Osteoblast (primary cell): ENCODE data around the gene PAX6. TPM values are rescaled to one million over a fixed set of nuclear protein-coding genes. Genes with fewer than 3 reads are reported as not detected.
A peak's percentile ranks its signal among the peaks of the same experiment; 100 is the strongest.

ENCODE experiments used
- DNase-seq: peaks from one replicate; pipeline ENCODE4 v3.0.0; 2011; ENCODE audit warnings: low spot score, mixed read lengths; ENCODE audit not compliant: insufficient read length; ENCODE audit errors: missing footprints
- H2AFZ ChIP-seq: 2 replicates; pipeline ENCODE4 v1.6.0; 2011; ENCODE audit warnings: mild to moderate bottlenecking, low read length
- H3K27ac ChIP-seq: 2 replicates; pipeline ENCODE4 v1.5.1; 2011; ENCODE audit warnings: mild to moderate bottlenecking, low read depth, low read length, moderate library complexity
- H3K27me3 ChIP-seq: 2 replicates; pipeline ENCODE4 v1.6.0; 2012; ENCODE audit warnings: mild to moderate bottlenecking, control low read depth, inconsistent platforms, low read length, moderate library complexity; ENCODE audit not compliant: insufficient read depth
- H3K36me3 ChIP-seq: 2 replicates; pipeline ENCODE4 v1.5.1; 2011; ENCODE audit warnings: mild to moderate bottlenecking, low read length, control low read depth, moderate library complexity; ENCODE audit not compliant: insufficient read depth
- H3K4me1 ChIP-seq: 2 replicates; pipeline ENCODE4 v1.5.1; 2011; ENCODE audit warnings: mild to moderate bottlenecking, low read length, control low read depth, moderate library complexity; ENCODE audit not compliant: insufficient read depth
- H3K4me2 ChIP-seq: 2 replicates; pipeline ENCODE4 v1.6.0; 2011; ENCODE audit warnings: mild to moderate bottlenecking, low read length; ENCODE audit not compliant: insufficient read depth
- H3K4me3 ChIP-seq: fragments of 200-600 bp; sonication (generic); 3 replicates; pipeline ENCODE4 v1.5.1; 2012; ENCODE audit warnings: mild to moderate bottlenecking, low read length, inconsistent platforms; ENCODE audit not compliant: insufficient read depth
- H3K79me2 ChIP-seq: 2 replicates; pipeline ENCODE4 v1.6.0; 2012; ENCODE audit warnings: mild to moderate bottlenecking, low read length, control low read depth, inconsistent platforms; ENCODE audit not compliant: insufficient read depth
- H3K9me3 ChIP-seq: 2 replicates; pipeline ENCODE4 v1.5.1; 2011; ENCODE audit warnings: low read depth, low read length, control low read depth
- H4K20me1 ChIP-seq: 2 replicates; pipeline ENCODE4 v1.6.0; 2012; ENCODE audit warnings: mild to moderate bottlenecking, low read length, control low read depth; ENCODE audit not compliant: insufficient read depth
- CTCF ChIP-seq: IDR thresholded peaks from 2 replicates; pipeline ENCODE4 v1.5.1; 2011; ENCODE audit warnings: mild to moderate bottlenecking, low read depth, low read length, moderate library complexity; ENCODE audit errors: extremely low read depth
- total RNA-seq: library from RNA; depleted of rRNA; stranded (reverse); fragments of >200 nt; gene quantifications from 2 replicates; pipeline ENCODE4 v1.2.3, GENCODE V29; 2012

PAX6 gene
- total RNA-seq, 1 donor, result 0.36 TPM

DNA sequence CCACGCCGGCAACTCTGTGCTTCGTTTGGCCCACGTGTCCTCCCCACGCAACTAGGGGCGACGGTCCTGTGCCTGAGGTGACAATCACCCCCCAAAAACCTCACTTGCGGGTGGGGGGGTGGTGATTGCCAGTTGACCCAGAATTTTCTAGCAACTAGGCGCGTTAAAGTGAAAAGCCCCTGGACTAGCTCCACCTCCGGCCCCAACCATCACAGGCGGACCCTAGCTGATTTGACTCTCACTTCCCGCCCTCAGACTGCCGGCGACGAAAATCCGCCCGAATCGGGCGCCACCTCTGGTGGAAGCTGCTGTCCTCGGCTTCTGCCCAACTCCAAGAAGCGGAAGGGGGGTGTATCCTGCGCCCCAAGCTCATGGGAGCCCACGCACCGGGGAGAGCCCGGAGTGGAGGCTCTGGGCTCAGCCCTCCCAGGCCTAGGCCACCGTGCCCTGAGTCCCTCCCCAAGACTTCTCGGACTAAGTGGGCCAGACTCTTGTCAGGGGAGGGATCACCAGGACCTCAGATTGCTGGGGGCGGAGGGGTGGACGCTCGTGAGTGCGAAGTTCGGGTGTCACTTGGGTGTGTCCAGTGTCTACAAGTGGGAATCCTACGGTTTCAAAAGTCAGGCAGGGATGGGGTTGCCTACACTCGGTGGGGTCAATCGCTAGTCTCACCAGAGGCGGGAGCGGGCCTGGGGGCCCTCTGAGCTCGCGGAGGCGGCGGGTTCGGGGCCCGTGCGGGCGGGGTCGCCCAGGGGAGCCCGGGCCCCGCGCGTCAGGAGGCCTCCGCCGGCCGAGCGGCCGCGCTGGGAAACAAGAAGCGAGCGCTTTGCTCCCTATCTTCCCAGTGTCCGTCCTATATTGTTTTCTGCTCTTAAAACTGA, 12.3 kb downstream of the PAX6 start:
- H4K20me1 ChIP-seq, result peaks cover 3% of the 10 kb centered on the region
- H2AFZ ChIP-seq, result no peak overlapping the region
- peak overlapping the region; percentile 60 for H3K4me2 ChIP-seq
- peak; percentile 30 for TF ChIP-seq CTCF
- no peaks in the 10 kb centered on the region for H3K79me2 ChIP-seq
- peak; percentile 83 for DNase-seq
- H3K4me3 ChIP-seq, result peak overlapping the region; percentile 22
- peaks cover 7% of the 10 kb centered on the region for H3K4me1 ChIP-seq
- H3K9me3 ChIP-seq, result no peaks in the 10 kb centered on the region
- peaks cover 87% of the 10 kb centered on the region for H3K27me3 ChIP-seq
- no peaks in the 10 kb centered on the region for H3K36me3 ChIP-seq
- H3K27ac ChIP-seq, result no peak overlapping the region

GRCh38 chr11:31798057-31798553, 13.0 kb downstream of the PAX6 start:
- Histone ChIP-seq H3K9me3 (no peaks in the 10 kb centered on the region), H2AFZ (no peak overlapping the region), H3K4me2 (peak overlapping the region; percentile 60), H3K27ac (no peak overlapping the region), H4K20me1 (no peaks in the 10 kb centered on the region), H3K79me2 (no peaks in the 10 kb centered on the region), H3K4me3 (peak overlapping the region; percentile 19), H3K27me3 (peaks cover 80% of the 10 kb centered on the region), H3K36me3 (no peaks in the 10 kb centered on the region), H3K4me1 (peaks cover 7% of the 10 kb centered on the region)
- TF ChIP-seq CTCF, result no peak
- DNase-seq, result no peak

DNA sequence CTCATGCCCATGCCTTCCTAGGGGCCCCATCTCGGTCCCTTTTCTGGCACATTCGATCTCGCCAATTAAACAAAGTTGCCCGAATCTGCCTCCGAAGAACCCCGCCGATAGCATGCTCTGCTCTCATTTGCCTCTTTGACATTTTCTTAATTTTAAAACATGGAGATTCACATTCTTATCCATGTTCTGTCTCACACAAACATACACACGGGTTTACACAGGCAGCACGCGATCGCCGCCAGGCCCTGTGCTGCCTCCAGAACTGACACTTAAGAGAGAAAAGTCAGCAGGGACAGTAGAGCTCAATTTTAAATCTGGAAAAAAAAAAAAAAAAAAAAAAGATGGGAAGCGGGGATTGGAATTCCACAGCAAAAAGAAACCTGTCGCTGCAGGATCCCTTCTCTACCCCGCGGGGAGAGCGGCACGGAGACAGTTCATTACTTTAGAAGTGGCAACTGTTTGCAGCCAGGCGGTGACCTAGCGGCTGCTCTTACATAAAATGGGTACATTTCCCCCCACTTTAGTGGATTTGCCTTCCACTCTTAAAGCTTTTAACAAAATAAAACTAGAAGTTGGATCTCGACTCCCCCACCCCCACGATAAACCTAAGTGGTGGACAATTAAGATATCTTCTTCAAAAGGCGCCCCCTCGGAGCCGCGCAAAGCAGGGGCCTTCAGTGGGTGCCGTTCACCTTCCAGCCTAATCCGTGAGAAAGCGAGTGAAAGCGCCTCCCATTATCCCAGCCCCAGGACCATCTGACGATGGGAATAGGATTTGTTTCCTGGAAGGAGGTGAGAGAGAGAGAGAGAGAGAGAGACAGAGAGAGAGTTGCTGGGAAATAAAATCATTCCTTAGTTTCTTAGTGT, 13.7 kb downstream of the PAX6 start:
- peaks cover 7% of the 10 kb centered on the region for H3K4me1 ChIP-seq
- peak overlapping the region; percentile 22 for H3K4me3 ChIP-seq
- H2AFZ ChIP-seq, result no peak overlapping the region
- peak; percentile 90 for DNase-seq
- H3K36me3 ChIP-seq, result no peaks in the 10 kb centered on the region
- H3K27me3 ChIP-seq, result peaks cover 73% of the 10 kb centered on the region
- no peaks in the 10 kb centered on the region for H4K20me1 ChIP-seq
- H3K79me2 ChIP-seq, result no peaks in the 10 kb centered on the region
- no peak for TF ChIP-seq CTCF
- no peak overlapping the region for H3K27ac ChIP-seq
- peak overlapping the region; percentile 60 for H3K4me2 ChIP-seq
- no peaks in the 10 kb centered on the region for H3K9me3 ChIP-seq
